ENCODE data around the gene BMPR1B. TPM values are rescaled to one million over a fixed set of nuclear protein-coding genes. Genes with fewer than 3 reads are reported as not detected.

Gene BMPR1B
- total RNA-seq, 1 donor from 2014 or later: 5.6 TPM

DNA sequence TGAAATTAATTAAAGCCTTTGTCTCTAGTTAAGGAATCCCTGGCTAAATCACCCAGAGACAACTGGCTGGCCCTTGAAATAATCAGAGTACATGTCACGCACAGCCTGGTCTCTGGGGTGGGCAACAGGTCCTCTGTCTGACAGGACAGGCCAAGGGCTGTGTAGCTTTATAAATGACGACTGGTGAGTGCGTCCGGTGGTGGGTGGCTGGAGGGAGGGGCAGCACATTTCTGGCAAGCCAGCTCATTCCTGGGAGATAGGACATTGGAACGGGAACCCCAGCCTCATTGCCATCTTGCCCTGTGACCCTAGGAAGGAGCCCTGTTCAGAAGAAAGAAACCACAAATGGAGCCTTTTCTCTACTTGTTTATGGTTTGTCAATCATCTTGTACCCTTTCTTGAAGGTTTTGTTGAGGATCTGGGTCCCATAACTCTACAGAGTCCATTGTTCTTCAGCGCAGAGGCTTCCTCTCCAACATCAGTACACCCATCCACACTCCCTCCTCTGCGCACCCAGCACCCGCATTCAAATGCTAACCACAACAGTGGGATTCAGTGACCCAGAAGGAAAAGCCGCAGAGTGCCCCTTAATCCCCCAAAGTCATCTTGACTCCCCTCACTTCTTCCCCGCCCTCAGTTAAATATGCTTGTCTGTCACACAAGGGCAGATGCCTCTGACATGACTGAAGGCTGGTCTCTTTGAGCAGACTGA lies 422.9 kb downstream of the BMPR1B start:
- H3K4me3 Mint-ChIP-seq (ENCODE audit: unreplicated experiment): no peak overlapping the region
- no peak overlapping the region for H3K27ac Mint-ChIP-seq (ENCODE audit: unreplicated experiment)
- H3K36me3 Mint-ChIP-seq (ENCODE audit: low read depth): peaks cover 19% of the 10 kb centered on the region
- peaks cover 3% of the 10 kb centered on the region for H3K4me1 Mint-ChIP-seq (ENCODE audit: low read depth)
- TF ChIP-seq, protein P1, sequence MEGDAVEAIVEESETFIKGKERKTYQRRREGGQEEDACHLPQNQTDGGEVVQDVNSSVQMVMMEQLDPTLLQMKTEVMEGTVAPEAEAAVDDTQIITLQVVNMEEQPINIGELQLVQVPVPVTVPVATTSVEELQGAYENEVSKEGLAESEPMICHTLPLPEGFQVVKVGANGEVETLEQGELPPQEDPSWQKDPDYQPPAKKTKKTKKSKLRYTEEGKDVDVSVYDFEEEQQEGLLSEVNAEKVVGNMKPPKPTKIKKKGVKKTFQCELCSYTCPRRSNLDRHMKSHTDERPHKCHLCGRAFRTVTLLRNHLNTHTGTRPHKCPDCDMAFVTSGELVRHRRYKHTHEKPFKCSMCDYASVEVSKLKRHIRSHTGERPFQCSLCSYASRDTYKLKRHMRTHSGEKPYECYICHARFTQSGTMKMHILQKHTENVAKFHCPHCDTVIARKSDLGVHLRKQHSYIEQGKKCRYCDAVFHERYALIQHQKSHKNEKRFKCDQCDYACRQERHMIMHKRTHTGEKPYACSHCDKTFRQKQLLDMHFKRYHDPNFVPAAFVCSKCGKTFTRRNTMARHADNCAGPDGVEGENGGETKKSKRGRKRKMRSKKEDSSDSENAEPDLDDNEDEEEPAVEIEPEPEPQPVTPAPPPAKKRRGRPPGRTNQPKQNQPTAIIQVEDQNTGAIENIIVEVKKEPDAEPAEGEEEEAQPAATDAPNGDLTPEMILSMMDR (IDR thresholded peaks at IDR 0.05): no peak
- no peak for DNase-seq (ENCODE audit: low spot score)
- peaks cover 4% of the 10 kb centered on the region for H3K9me3 Mint-ChIP-seq (ENCODE audit: low read depth)
- H3K27me3 Mint-ChIP-seq (ENCODE audit: low read depth): no peaks in the 10 kb centered on the region

- H3K27me3 Mint-ChIP-seq (ENCODE audit: low read depth): no peaks in the 10 kb centered on the region
- H3K4me3 Mint-ChIP-seq (ENCODE audit: unreplicated experiment): no peak overlapping the region
- DNase-seq (ENCODE audit: low spot score): no peak
- peaks cover 19% of the 10 kb centered on the region for H3K36me3 Mint-ChIP-seq (ENCODE audit: low read depth)
- H3K9me3 Mint-ChIP-seq (ENCODE audit: low read depth): peaks cover 4% of the 10 kb centered on the region
- no peak overlapping the region for H3K27ac Mint-ChIP-seq (ENCODE audit: unreplicated experiment)
- TF ChIP-seq, protein P1 (IDR thresholded peaks at IDR 0.05): no peak
- H3K4me1 Mint-ChIP-seq (ENCODE audit: low read depth): peaks cover 3% of the 10 kb centered on the region
Observed at GRCh38 chr4:95181243-95181995, 423.7 kb downstream of the BMPR1B start.

DNA sequence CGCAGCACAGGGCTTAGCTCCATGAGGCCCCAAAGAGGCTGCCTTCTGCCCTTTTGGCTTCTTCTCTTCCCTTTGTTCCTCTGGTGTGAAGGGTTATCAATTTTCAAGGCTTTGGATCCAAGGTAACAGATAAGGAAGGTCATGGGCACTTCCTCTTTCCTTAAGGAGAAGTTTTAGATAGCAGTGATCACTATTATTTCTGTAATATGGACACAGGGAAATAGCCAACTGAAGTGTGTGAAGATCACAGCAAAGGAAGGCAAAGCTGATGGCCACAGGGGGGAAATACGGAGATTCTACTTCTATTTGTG lies 424.2 kb downstream of the BMPR1B start:
- TF ChIP-seq, protein P1 (IDR thresholded peaks at IDR 0.05): no peak
- H3K4me3 Mint-ChIP-seq (ENCODE audit: unreplicated experiment): no peak overlapping the region
- H3K36me3 Mint-ChIP-seq (ENCODE audit: low read depth): peaks cover 19% of the 10 kb centered on the region
- no peak for DNase-seq (ENCODE audit: low spot score)
- H3K27ac Mint-ChIP-seq (ENCODE audit: unreplicated experiment): no peak overlapping the region
- H3K9me3 Mint-ChIP-seq (ENCODE audit: low read depth): peaks cover 4% of the 10 kb centered on the region
- H3K4me1 Mint-ChIP-seq (ENCODE audit: low read depth): peaks cover 3% of the 10 kb centered on the region
- H3K27me3 Mint-ChIP-seq (ENCODE audit: low read depth): no peaks in the 10 kb centered on the region

GRCh38 chr4:95183656-95184408 lies 426.1 kb downstream of the BMPR1B start:
- H3K27me3 Mint-ChIP-seq (ENCODE audit: low read depth): no peaks in the 10 kb centered on the region
- H3K36me3 Mint-ChIP-seq (ENCODE audit: low read depth): peaks cover 11% of the 10 kb centered on the region
- TF ChIP-seq, protein P1 (IDR thresholded peaks at IDR 0.05): no peak

GRCh38 chr4:95186666-95187065 lies 428.9 kb downstream of the BMPR1B start:
- H3K9me3 Mint-ChIP-seq (ENCODE audit: low read depth): peaks cover 3% of the 10 kb centered on the region
- H3K36me3 Mint-ChIP-seq (ENCODE audit: low read depth): peaks cover 7% of the 10 kb centered on the region

More at GRCh38 chr4:95183656-95184408, 426.1 kb downstream of the BMPR1B start:
- Mint-ChIP-seq H3K4me1 (ENCODE audit: low read depth) (peaks cover 3% of the 10 kb centered on the region), H3K4me3 (ENCODE audit: unreplicated experiment) (no peak overlapping the region), H3K9me3 (ENCODE audit: low read depth) (no peaks in the 10 kb centered on the region), H3K27ac (ENCODE audit: unreplicated experiment) (no peak overlapping the region)
- no peak for DNase-seq (ENCODE audit: low spot score)

More at GRCh38 chr4:95186666-95187065, 428.9 kb downstream of the BMPR1B start:
- H3K4me1 Mint-ChIP-seq (ENCODE audit: low read depth): no peaks in the 10 kb centered on the region
- H3K27me3 Mint-ChIP-seq (ENCODE audit: low read depth): no peaks in the 10 kb centered on the region
- DNase-seq (ENCODE audit: low spot score): no peak
- no peak overlapping the region for H3K27ac Mint-ChIP-seq (ENCODE audit: unreplicated experiment)
- H3K4me3 Mint-ChIP-seq (ENCODE audit: unreplicated experiment): no peak overlapping the region
- TF ChIP-seq, protein P1 (IDR thresholded peaks at IDR 0.05): no peak
